ENCODE data around the gene SPOUT1. TPM values are rescaled to one million over a fixed set of nuclear protein-coding genes. Genes with fewer than 3 reads are reported as not detected.
A peak's percentile ranks its signal among the peaks of the same experiment; 100 is the strongest.

Gene SPOUT1
- total and polyA plus RNA-seq, 12 donors = 9.9 to 22.4 (median 17.2) TPM

DNA sequence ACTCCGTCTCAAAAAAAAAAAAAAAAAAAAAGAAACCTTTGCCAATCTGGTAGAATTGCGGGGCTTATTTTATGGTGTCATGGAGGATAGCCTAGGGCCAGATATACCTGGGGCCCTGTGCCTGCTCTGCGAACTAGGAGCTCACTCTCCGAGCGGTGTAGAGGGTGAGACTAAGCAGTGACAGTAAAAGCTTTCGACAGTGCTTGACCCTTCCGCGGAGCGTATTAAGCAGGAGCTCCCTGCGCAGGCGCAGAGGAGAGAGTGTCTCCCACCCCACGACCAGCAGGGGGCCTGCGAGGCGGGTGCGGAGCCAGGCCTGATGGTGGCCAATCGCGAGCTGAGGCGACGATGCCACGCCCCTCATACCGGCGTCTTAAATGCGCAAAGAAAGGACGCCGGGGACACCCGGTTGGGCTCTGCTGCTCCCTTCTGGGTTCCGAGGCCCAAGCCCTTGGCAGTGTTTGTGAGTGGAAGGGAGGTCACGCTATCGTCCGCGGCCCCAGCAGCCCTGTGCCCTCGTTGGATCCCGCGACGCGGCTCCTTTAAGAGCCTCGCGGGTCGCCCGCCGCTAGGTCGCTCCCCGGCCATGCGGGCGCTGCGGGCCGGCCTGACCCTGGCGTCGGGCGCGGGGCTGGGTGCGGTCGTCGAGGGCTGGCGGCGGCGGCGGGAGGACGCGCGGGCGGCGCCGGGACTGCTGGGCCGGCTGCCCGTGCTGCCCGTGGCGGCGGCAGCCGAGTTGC lies 11.3 kb downstream of the SPOUT1 start, which contains the start of gene ENDOG:
Gene ENDOG (plus strand): TSS at position 402 of the 740 bp plus-strand sequence. CDS start 185 bp downstream, at position 587.
- Histone ChIP-seq H3K9me3 (no peaks in the 10 kb centered on the region), H3K4me1 (peaks cover 6 to 22% (median 16%) of the 10 kb centered on the region in 9 donors), H3K4me3 (peak within 1 kb of the TSS; percentile 60 to 83 (median 70)), H3K36me3 (peaks cover 0 to 24% (median 10%) of the 10 kb centered on the region in 9 donors), H3K27me3 (no peaks in the 10 kb centered on the region), H3K27ac (peak within 1 kb of the TSS; percentile 85 to 96 (median 92))
- intact Hi-C loops (cut with DNase I) = loop anchor here in 1 of 10 donors (2.0 kb wide), 1 partner anchor 31 kb away; the partner anchor contains the start of gene TBC1D13
- 0 to 1% methylated on average over 67 to 70 of the region's 70 CpGs for WGBS, 2 donors
- TF ChIP-seq CTCF (IDR thresholded peaks at IDR 0.05) = peak; percentile 94 to 99 (median 99)
- DNase-seq (peak; percentile 97 to 99), ATAC-seq (peak; percentile 92 to 98 (median 96))

DNA sequence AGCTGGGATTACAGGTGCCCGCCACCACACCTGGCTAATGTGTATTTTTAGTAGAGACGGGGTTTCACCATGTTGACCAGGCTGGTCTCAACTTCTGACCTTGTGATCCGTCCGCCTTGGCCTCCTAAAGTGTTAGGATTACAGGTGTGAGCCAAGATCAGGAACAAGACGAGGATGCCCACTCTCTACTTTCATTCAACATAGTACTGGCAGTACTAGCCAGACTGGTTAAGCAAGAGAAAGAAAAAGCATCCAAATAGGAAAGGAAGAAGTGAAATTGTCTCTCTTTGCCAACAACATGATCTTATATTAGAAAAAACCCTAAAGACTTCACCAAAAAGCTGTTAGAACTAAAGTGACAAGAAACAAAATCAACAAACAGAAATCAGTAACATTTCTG lies 18.7 kb downstream of the SPOUT1 start:
- no peaks in the 10 kb centered on the region for H3K4me1 ChIP-seq
- no peak for TF ChIP-seq CTCF (IDR thresholded peaks at IDR 0.05)
- H3K36me3 ChIP-seq = peaks cover 0 to 36% (median 19%) of the 10 kb centered on the region in 9 donors
- intact Hi-C loops (cut with DNase I) = no loop called here
- no peaks in the 10 kb centered on the region for H3K27me3 ChIP-seq
- H3K27ac ChIP-seq = no peak overlapping the region
- no peak overlapping the region for H3K4me3 ChIP-seq
- no peaks in the 10 kb centered on the region for H3K9me3 ChIP-seq
- DNase-seq = no peak
- no peak for ATAC-seq
- 81 to 92% methylated on average over 5 of the region's 5 CpGs for WGBS, 2 donors

GRCh38 chr9:128809831-128810230 lies 19.8 kb downstream of the SPOUT1 start:
- no peaks in the 10 kb centered on the region for H3K4me1 ChIP-seq
- DNase-seq (no peak), ATAC-seq (peak in 4 of 8 donors; percentile 6 to 20 (median 16))
- intact Hi-C loops (cut with DNase I) = no loop called here
- no peak overlapping the region for H3K27ac ChIP-seq
- WGBS, 2 donors = 76 to 78% methylated on average over 2 of the region's 2 CpGs
- peaks cover 0 to 47% (median 21%) of the 10 kb centered on the region in 9 donors for H3K36me3 ChIP-seq
- no peaks in the 10 kb centered on the region for H3K27me3 ChIP-seq
- no peaks in the 10 kb centered on the region for H3K9me3 ChIP-seq
- no peak overlapping the region for H3K4me3 ChIP-seq
- TF ChIP-seq CTCF (IDR thresholded peaks at IDR 0.05) = no peak

DNA sequence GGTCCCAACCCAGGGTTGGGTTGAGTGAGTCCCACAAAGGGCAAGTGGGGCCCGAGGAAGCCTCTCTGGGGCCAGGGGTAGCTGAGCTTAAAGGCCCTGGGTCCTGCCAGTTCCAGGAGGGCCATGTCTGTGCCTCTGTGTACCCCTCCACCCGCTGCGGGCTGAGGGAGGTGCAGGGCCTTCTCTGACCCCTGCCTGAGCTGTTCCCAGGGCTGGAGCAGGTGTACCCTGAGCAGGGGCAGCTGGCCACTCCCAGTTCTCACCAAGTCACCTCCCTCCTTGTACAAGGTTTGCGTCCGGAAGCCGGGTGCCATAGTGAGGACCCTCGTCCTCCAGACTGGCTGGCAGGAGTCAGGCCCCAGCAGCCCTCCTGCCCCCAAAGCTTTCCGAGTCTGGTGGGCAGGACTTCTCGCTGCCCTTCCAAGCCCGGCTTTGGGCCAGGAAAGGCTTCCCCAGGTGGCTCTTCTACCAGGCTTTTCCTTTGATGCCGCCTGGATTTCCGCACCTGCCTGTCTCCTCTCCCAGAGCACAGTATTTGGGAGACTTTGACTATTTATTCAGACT lies 20.5 kb downstream of the SPOUT1 start:
- peak in 3 of 8 donors; percentile 29 to 60 (median 39) for ATAC-seq
- peaks cover 0 to 54% (median 23%) of the 10 kb centered on the region in 9 donors for H3K36me3 ChIP-seq

More for the DNA sequence above, 20.5 kb downstream of the SPOUT1 start:
- no peak overlapping the region for H3K27ac ChIP-seq
- H3K4me1 ChIP-seq = no peaks in the 10 kb centered on the region
- no peak for TF ChIP-seq CTCF (IDR thresholded peaks at IDR 0.05)
- no peaks in the 10 kb centered on the region for H3K9me3 ChIP-seq
- no peak for DNase-seq
- H3K27me3 ChIP-seq = no peaks in the 10 kb centered on the region
- no peak overlapping the region for H3K4me3 ChIP-seq
- intact Hi-C loops (cut with DNase I) = no loop called here
- 94 to 95% methylated on average over 12 of the region's 12 CpGs for WGBS, 2 donors

All from heart right ventricle (tissue), 16 donors.